ENCODE results near the gene CCDC61. TPM values are rescaled to one million over a fixed set of nuclear protein-coding genes. Genes with fewer than 3 reads are reported as not detected.

The CCDC61 gene
- total and polyA plus RNA-seq, 2 of the 8 experiments (the other 6 are each of a cell fraction or from before 2014, with no cell fraction given): 7.8 to 17.4 TPM

DNA sequence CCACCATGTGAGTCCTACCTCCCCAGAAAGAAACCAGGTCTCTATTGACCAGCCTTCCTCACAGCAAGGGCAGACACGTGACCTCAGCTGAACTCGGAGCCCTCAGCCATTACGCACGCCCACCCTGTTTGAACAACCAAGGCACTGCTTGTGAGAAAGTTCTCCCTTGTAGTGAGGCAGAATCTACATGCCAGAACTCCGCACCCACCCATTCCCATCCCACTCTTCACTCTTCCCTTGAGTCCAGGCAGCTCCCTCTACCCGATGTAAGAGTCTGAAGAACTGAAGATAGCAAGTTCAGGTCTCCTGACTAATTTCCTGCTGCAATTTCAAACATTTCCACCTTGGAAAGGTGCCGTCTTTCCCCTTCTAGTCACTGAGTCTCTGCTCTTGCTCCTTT, 28.0 kb upstream of the CCDC61 start (continued):
- TF ChIP-seq CHD7 (IDR thresholded peaks at IDR 0.05; ENCODE audit: insufficient replicate concordance, low read length) (no peak), CTCF (IDR thresholded peaks at IDR 0.05; ENCODE audit: control extremely low read depth in 1 of 3, insufficient read depth in 1 of 3, low read depth in 1 of 3, low read length in 3 of 3) (no peak), EZH2 (IDR thresholded peaks at IDR 0.05; ENCODE audit: low read depth, low read length, severe bottlenecking) (no peak)
- TF ChIP-seq, protein P1, sequence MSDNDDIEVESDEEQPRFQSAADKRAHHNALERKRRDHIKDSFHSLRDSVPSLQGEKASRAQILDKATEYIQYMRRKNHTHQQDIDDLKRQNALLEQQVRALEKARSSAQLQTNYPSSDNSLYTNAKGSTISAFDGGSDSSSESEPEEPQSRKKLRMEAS (IDR thresholded peaks at IDR 0.05): no peak

All from H1 (cell line).